Measurements from ENCODE around the gene JMJD6.
"Not testable (repeated sequence)": the region's sequence is repeated elsewhere in the genome, so short reads cannot be mapped to it uniquely, and the experiment has no call there.

The JMJD6 gene

GRCh38 chr17:76720211-76720610, 6.2 kb downstream of the JMJD6 start:
- H3K36me3 Mint-ChIP-seq (ENCODE audit: insufficient read depth) = peaks cover 100% of the 10 kb centered on the region
- H3K4me3 Mint-ChIP-seq = no peak overlapping the region
- no peaks in the 10 kb centered on the region for H3K9me3 Mint-ChIP-seq
- H3K27me3 Mint-ChIP-seq = no peaks in the 10 kb centered on the region
- peaks cover 30 to 31% of the 10 kb centered on the region in 2 donors for H3K4me1 Mint-ChIP-seq (ENCODE audit: low read depth in 2 of 2)
- DNase-seq (no peak), ATAC-seq (replicated peaks) (no peak)
- H3K27ac Mint-ChIP-seq = peak overlapping the region in 1 of 2 donors; percentile 36

DNA sequence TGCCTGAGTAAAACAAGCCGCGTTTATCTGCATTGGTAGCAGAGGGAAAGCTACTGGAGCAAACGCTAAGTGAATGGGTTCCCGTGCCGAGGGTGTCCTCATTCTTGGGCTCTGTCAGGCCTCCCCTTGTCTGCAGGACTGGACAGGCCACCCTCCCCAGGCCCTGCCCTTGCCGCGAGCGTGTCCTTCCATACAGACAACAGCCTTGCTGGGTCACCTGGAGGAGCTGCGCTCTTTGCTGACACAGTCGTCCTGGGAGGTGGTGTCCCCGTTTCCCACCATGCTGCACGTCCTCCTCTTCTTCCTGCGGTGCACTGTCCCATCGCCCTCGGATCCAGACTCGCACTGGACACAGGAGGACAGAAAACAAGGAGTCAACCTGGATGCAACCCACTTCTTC, 7.9 kb downstream of the JMJD6 start:
- no peak for ATAC-seq (replicated peaks)
- no peak for DNase-seq
- Mint-ChIP-seq H3K4me3 (no peak overlapping the region), H3K9me3 (no peaks in the 10 kb centered on the region), H3K27me3 (no peaks in the 10 kb centered on the region), H3K4me1 (ENCODE audit: low read depth in 2 of 2) (peaks cover 34 to 38% of the 10 kb centered on the region in 2 donors), H3K36me3 (ENCODE audit: insufficient read depth) (peaks cover 92% of the 10 kb centered on the region), H3K27ac (peak overlapping the region in 1 of 2 donors; percentile 13)

DNA sequence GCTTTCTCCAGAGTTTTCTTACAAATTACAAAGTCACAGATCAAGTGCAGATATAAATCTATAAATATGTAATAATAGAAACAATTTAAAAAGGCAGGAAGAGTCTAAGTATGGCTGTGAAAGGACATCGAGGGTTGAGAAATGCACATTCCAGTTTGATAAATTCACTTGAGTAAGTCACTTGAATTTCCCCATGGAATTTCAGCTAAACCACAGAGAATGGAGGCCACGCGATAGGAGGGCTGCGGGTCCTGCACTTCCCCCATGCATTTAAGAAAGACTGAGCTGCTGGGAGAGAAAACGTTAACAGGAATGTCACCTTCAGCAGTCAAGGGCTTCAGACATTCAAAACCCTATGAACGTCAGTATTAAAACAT, 9.6 kb downstream of the JMJD6 start:
- ATAC-seq (replicated peaks) (no peak), DNase-seq (no peak)
- H3K36me3 Mint-ChIP-seq (ENCODE audit: insufficient read depth) = peaks cover 86% of the 10 kb centered on the region
- peaks cover 29 to 30% of the 10 kb centered on the region in 2 donors for H3K4me1 Mint-ChIP-seq (ENCODE audit: low read depth in 2 of 2)
- no peaks in the 10 kb centered on the region for H3K9me3 Mint-ChIP-seq
- no peaks in the 10 kb centered on the region for H3K27me3 Mint-ChIP-seq
- H3K4me3 Mint-ChIP-seq = peak overlapping the region; percentile 56 to 66
- H3K27ac Mint-ChIP-seq = peak overlapping the region; percentile 95 to 98

- H3K9me3 Mint-ChIP-seq = no peaks in the 10 kb centered on the region
- H3K36me3 Mint-ChIP-seq (ENCODE audit: insufficient read depth) = peaks cover 81% of the 10 kb centered on the region
- H3K4me3 Mint-ChIP-seq = peak overlapping the region; percentile 56 to 66
- H3K27me3 Mint-ChIP-seq = no peaks in the 10 kb centered on the region
- H3K27ac Mint-ChIP-seq = peak overlapping the region; percentile 95 to 98
- ATAC-seq (replicated peaks) (peak; percentile 84), DNase-seq (peak; percentile 77 to 82 (median 81))
- peaks cover 27 to 29% of the 10 kb centered on the region in 2 donors for H3K4me1 Mint-ChIP-seq (ENCODE audit: low read depth in 2 of 2)
These were observed 10.1 kb downstream of the JMJD6 start for GRCh38 chr17:76716146-76716838.

DNA sequence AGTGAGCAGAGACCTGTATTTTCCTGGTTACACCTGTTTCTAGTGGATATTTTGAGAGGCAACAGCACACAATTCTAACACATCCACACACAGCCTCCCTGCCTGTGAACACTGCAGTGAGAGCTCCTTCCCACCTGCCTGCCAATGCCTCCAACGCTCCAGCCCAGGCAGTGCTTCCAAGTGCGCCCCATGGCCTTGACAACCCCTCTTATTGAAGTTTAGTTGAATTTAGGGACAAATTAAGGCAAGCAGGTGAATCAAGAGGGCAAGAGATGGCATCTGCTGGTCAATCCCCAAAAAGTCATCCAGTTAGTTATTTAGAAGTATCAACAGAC, 10.9 kb downstream of the JMJD6 start:
- Mint-ChIP-seq H3K27me3 (no peaks in the 10 kb centered on the region), H3K27ac (peak overlapping the region; percentile 95 to 98), H3K4me3 (peak overlapping the region; percentile 56 to 66), H3K36me3 (ENCODE audit: insufficient read depth) (peaks cover 75% of the 10 kb centered on the region), H3K9me3 (no peaks in the 10 kb centered on the region), H3K4me1 (ENCODE audit: low read depth in 2 of 2) (peaks cover 30 to 31% of the 10 kb centered on the region in 2 donors)
- DNase-seq = no peak
- no peak for ATAC-seq (replicated peaks)

DNA sequence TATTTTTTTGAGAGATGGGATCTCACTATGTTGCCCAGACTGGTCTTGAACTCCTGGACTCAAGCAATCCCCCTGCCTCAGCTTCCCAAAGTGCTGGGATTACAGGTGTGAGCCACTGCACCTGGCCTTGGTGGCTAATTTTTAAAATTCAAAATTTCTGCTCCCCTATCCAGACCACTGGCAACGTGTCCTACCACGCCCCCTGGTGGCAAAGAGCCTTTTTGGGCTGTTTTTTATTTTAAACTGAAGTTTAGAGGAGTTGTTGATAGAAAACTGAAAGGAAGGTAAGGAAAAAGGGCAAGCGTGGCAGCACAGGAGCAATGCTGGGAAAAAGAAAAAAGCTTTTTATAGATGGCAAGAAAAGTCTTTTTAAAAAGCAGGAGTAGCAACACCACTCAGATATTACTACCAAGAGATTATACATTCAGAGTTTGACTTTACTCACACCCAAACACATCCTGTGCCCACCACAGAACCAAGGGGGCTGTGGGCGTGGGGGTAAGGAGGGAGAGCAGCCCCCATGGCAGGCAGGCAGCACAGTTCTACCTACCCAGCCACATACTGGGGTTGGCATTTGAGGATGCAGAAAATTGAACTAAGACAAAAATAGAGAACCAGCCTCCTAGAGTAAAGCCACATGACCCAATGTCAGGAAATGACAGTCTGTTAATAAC, 11.4 kb downstream of the JMJD6 start:
- Mint-ChIP-seq H3K27me3 (no peaks in the 10 kb centered on the region), H3K4me3 (peak overlapping the region; percentile 56 to 66), H3K27ac (peak overlapping the region; percentile 95 to 98), H3K9me3 (no peaks in the 10 kb centered on the region), H3K4me1 (ENCODE audit: low read depth in 2 of 2) (peaks cover 30 to 32% of the 10 kb centered on the region in 2 donors), H3K36me3 (ENCODE audit: insufficient read depth) (peaks cover 72% of the 10 kb centered on the region)
- peak; percentile 80 to 83 (median 82) for DNase-seq
- peak; percentile 5 for ATAC-seq (replicated peaks)

- H3K27ac Mint-ChIP-seq = peak overlapping the region; percentile 95 to 98
- ATAC-seq (replicated peaks) (no peak), DNase-seq (no peak)
- peaks cover 69% of the 10 kb centered on the region for H3K36me3 Mint-ChIP-seq (ENCODE audit: insufficient read depth)
- no peaks in the 10 kb centered on the region for H3K27me3 Mint-ChIP-seq
- no peaks in the 10 kb centered on the region for H3K9me3 Mint-ChIP-seq
- no peak overlapping the region for H3K4me3 Mint-ChIP-seq
- H3K4me1 Mint-ChIP-seq (ENCODE audit: low read depth in 2 of 2) = peaks cover 32 to 38% of the 10 kb centered on the region in 2 donors
These were observed 12.1 kb downstream of the JMJD6 start for GRCh38 chr17:76714336-76714735.

- no peak overlapping the region for H3K4me3 Mint-ChIP-seq
- peaks cover 66% of the 10 kb centered on the region for H3K36me3 Mint-ChIP-seq (ENCODE audit: insufficient read depth)
- DNase-seq (no peak), ATAC-seq (replicated peaks) (no peak)
- H3K9me3 Mint-ChIP-seq = no peaks in the 10 kb centered on the region
- H3K27ac Mint-ChIP-seq = peak overlapping the region; percentile 95 to 98
- no peaks in the 10 kb centered on the region for H3K27me3 Mint-ChIP-seq
- peaks cover 37 to 44% of the 10 kb centered on the region in 2 donors for H3K4me1 Mint-ChIP-seq (ENCODE audit: low read depth in 2 of 2)
These were observed 12.6 kb downstream of the JMJD6 start for GRCh38 chr17:76713765-76714164.

DNA sequence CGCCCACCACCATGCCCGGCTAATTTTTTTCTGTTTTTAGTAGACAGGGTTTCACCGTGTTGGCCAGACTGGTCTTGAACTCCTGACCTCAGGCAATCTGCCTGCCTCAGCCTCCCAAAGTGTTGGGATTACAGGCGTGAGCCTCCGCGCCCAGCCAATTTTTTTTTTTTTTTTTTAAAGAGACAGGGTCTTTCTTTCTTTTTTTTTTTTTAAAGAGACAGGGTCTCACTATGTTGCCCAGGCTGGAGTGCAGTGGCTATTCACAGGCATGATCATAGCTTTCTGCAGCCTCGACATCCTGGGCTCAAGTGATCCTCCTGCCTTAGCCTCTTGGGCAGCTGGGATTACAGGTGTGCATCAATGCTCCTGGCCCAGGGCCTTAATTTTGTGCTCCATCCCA, 14.1 kb downstream of the JMJD6 start:
- H3K27ac Mint-ChIP-seq = peak overlapping the region; percentile 46 to 49
- H3K36me3 Mint-ChIP-seq (ENCODE audit: insufficient read depth) = peaks cover 51% of the 10 kb centered on the region
- not testable (repeated sequence) for DNase-seq; H3K27me3 Mint-ChIP-seq; ATAC-seq (replicated peaks); H3K9me3 Mint-ChIP-seq
- H3K4me1 Mint-ChIP-seq (ENCODE audit: low read depth in 2 of 2) = peaks cover 43 to 52% of the 10 kb centered on the region in 2 donors
- H3K4me3 Mint-ChIP-seq = peak overlapping the region in 1 of 2 donors; percentile 51

DNA sequence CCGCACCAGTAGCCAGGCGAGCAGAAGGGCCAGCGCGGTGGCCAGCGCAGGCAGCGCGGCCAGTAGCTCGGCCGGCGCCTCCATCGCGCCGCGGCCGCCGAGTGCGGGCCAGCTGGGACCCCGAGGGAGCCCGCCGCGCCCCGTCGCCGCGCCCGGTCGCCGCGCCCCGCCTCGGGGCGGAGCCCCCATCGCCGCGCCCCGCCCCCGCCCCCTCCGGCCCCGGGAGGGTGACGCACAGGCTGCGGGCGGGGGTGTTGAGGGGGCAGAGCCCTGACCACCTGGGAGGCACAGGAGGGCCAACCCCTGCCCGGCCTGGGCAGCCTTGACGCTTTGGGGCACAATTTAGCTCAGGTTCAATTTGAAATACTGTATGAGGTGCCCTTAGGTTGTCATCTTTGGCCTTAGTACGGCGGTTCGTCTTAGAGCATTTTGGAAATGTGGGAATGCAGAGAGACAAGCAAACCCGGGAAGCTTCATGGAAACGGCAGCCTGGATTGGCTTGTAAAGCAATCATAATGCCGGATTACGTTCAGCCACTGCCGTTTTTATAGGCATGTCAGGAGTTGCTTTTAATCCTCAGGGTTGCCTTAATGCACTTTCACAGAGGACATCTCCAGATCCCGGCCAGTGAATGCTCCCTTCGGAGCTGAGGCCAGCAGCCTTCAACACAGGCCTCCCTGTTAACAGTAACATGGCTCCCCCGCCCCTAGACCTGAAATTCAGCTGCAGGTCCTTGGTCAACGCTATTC, 15.4 kb downstream of the JMJD6 start, which contains the start of gene MXRA7:
MXRA7 (minus strand) TSS at position 103 of the 749 bp plus-strand sequence; CDS start at position 84, 19 bp downstream.
- Mint-ChIP-seq H3K36me3 (ENCODE audit: insufficient read depth) (peaks cover 39% of the 10 kb centered on the region), H3K4me3 (peak within 1 kb of the TSS; percentile 72 to 73), H3K4me1 (ENCODE audit: low read depth in 2 of 2) (peaks cover 38 to 45% of the 10 kb centered on the region in 2 donors), H3K9me3 (no peaks in the 10 kb centered on the region), H3K27ac (peak within 1 kb of the TSS; percentile 60 to 78), H3K27me3 (no peaks in the 10 kb centered on the region)
- DNase-seq = peak; percentile 49 to 53 (median 50)
- ATAC-seq (replicated peaks) = peak; percentile 62

DNA sequence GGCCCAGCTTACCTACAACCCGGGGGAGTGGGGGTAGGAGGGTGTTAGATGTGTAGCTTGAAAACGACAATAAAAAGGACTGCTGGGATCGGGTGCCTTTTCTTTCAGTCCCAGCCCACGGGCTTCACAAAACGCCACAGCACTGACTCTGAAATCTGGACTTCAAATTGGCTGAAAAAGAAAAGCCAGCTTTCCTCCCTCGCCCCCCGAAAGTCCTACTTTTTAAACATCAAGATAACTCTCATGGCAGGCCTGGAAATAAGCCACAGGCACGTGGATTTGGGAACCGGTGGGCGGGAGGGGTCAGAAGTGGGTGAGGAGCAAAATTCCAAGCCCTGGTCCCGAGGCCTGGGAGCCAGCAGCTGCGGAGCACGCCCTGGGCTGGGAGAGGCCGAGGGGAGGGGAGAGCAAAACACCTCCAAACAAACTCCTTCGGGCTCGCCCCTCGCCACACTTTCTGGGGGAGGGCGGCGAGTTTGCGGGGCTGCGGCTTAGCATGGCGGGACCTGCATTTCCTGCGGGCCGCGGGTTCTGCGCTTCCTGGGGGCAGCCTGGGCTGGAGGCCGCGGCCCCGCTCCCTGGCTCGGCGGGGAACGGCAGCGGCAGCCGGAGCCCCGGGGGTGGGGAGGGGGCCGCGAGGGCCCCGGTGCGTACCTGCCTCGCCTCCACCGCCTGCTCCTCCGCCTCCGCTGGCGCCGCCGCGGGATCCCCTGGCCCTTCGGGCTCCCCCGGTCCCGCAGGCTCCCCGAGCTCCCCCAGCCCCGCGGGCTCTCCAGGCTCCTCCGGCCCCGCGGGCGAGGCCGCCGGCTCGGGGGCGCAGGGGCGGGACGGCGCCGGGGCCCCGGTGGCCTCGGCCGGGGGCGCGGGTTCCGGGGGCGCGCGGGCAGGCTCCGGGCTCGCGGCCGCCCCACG, 16.2 kb downstream of the JMJD6 start:
- H3K27me3 Mint-ChIP-seq, H3K9me3 Mint-ChIP-seq, DNase-seq: not testable (repeated sequence)
- peak overlapping the region; percentile 72 to 73 for H3K4me3 Mint-ChIP-seq
- peak overlapping the region; percentile 49 to 60 for H3K27ac Mint-ChIP-seq
- H3K4me1 Mint-ChIP-seq (ENCODE audit: low read depth in 2 of 2) = peaks cover 30 to 37% of the 10 kb centered on the region in 2 donors
- peak; percentile 13 for ATAC-seq (replicated peaks)
- H3K36me3 Mint-ChIP-seq (ENCODE audit: insufficient read depth) = peaks cover 30% of the 10 kb centered on the region

DNA sequence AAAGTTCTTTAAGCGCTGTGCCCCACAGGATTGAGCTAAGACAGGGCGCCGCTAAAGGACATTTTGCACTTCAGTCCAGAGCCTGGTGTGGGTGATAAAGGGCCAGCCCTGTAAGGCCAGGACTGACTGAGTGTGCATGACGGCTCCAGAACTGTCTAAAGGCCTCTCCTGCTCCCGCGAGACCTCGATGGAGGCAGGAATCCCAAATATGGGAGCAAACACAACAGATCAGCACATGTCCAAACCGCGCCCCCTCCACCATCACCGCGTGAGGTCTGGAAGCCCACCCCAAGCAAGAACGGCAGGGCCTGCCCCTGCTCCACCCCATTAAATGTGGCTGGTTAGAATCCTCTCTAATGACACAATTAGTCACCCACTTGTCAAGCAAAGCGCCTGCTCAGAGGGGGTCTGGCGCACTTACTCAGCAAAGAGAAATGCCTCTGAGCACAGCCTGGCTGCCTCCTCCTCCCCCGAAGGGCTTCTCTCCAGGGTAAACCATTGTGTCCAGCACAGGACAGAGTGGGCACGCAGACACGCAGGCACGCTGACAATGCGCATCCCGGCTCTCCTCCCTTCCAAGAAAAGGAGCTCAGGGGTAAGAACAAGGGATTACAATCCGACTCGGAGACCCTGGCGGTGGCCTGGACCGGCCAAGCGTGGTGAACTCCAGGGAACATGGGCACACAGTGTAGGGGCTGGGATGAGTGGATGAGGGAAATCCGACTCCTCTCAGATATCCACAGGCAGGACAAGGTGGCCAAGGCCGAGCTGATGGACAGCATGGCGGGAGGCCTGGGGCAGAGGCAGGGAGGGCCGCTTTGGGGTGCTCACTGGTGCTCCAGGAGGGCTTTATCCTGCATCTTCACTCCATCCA, 17.1 kb downstream of the JMJD6 start:
- peaks cover 24 to 30% of the 10 kb centered on the region in 2 donors for H3K4me1 Mint-ChIP-seq (ENCODE audit: low read depth in 2 of 2)
- no peak for ATAC-seq (replicated peaks)
- H3K4me3 Mint-ChIP-seq = peak overlapping the region; percentile 72 to 73
- H3K27me3 Mint-ChIP-seq = no peaks in the 10 kb centered on the region
- H3K27ac Mint-ChIP-seq = peak overlapping the region; percentile 49 to 60
- H3K36me3 Mint-ChIP-seq (ENCODE audit: insufficient read depth) = peaks cover 21% of the 10 kb centered on the region
- no peak for DNase-seq
- H3K9me3 Mint-ChIP-seq = no peaks in the 10 kb centered on the region

Measured in effector memory CD8-positive, alpha-beta T cell (primary cell).